RWPE2 (cell line): ENCODE results near the gene RPS6KA5.
"Not testable (repeated sequence)": the region's sequence is repeated elsewhere in the genome, so short reads cannot be mapped to it uniquely, and the experiment has no call there.

ENCODE experiments used
- ATAC-seq: fragments of 200-7000 bp; cut with Tn5 transposase; 3 replicates; pipeline ENCODE4 v1.9.1; 2021; ENCODE audit warnings: low read depth
- DNase-seq: peaks from one replicate; pipeline ENCODE4 v3.0.0-alpha.2; 2020; ENCODE audit warnings: low spot score
- H3K27ac ChIP-seq: fragments of 450-650 bp; 2 replicates; pipeline ENCODE4 v1.5.1; 2017; ENCODE audit warnings: mild to moderate bottlenecking; ENCODE audit not compliant: poor library complexity, severe bottlenecking
- H3K27me3 ChIP-seq: fragments of 250-450 bp; sonication (Bioruptor Pico); 2 replicates; pipeline ENCODE4 v1.5.1; 2021; ENCODE audit warnings: mild to moderate bottlenecking, moderate library complexity; ENCODE audit not compliant: insufficient read depth, poor library complexity, severe bottlenecking
- H3K36me3 ChIP-seq: fragments of 250-450 bp; sonication (Bioruptor Pico); 2 replicates; pipeline ENCODE4 v1.5.1; 2020; ENCODE audit warnings: low read depth, mild to moderate bottlenecking, moderate library complexity
- H3K4me1 ChIP-seq: fragments of 250-450 bp; sonication (Bioruptor Pico); 2 replicates; pipeline ENCODE4 v1.5.1; 2021; ENCODE audit warnings: mild to moderate bottlenecking, moderate library complexity; ENCODE audit not compliant: insufficient read depth, poor library complexity, severe bottlenecking
- H3K4me3 ChIP-seq: fragments of 250-450 bp; sonication (Bioruptor Pico); 2 replicates; pipeline ENCODE4 v1.5.1; 2021; ENCODE audit warnings: mild to moderate bottlenecking, moderate library complexity; ENCODE audit not compliant: severe bottlenecking
- H3K9me3 ChIP-seq: fragments of 250-450 bp; sonication (Bioruptor Pico); 2 replicates; pipeline ENCODE4 v1.5.1; 2021; ENCODE audit warnings: mild to moderate bottlenecking, moderate library complexity; ENCODE audit not compliant: severe bottlenecking
- TF ChIP-seq, protein P1 (sequence below): fragments of 450-650 bp; IDR thresholded peaks from one replicate; pipeline ENCODE4 v1.5.1; 2017; ENCODE audit warnings: mild to moderate bottlenecking, moderate library complexity; ENCODE audit not compliant: poor library complexity, severe bottlenecking

The RPS6KA5 gene

DNA sequence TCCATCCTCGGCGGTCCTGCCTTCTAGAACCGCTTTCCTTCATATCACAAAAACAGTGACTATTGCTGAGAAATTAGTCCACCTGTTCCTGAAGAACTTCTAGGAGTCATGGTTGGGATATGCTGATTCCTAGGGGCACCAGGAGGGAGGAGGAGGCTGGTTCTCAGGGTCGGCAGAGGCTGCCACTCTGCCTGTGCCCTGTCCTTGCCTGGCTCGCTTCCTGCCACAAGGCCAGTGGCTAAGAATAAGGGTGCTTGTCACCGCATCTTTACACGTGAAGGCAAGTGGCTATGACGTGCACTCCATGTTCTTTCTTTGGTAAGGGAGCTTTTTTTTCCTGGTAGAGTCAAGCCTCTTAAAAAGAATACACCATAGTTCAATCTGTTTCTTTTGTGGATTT, 34.7 kb upstream of the RPS6KA5 start:
- peaks cover 6% of the 10 kb centered on the region for H3K4me1 ChIP-seq
- no peak for DNase-seq
- no peak overlapping the region for H3K27ac ChIP-seq
- no peak overlapping the region for H3K4me3 ChIP-seq
- H3K36me3 ChIP-seq, result no peaks in the 10 kb centered on the region
- no peaks in the 10 kb centered on the region for H3K9me3 ChIP-seq
- H3K27me3 ChIP-seq, result no peaks in the 10 kb centered on the region
- no peak for ATAC-seq
- TF ChIP-seq, protein P1, sequence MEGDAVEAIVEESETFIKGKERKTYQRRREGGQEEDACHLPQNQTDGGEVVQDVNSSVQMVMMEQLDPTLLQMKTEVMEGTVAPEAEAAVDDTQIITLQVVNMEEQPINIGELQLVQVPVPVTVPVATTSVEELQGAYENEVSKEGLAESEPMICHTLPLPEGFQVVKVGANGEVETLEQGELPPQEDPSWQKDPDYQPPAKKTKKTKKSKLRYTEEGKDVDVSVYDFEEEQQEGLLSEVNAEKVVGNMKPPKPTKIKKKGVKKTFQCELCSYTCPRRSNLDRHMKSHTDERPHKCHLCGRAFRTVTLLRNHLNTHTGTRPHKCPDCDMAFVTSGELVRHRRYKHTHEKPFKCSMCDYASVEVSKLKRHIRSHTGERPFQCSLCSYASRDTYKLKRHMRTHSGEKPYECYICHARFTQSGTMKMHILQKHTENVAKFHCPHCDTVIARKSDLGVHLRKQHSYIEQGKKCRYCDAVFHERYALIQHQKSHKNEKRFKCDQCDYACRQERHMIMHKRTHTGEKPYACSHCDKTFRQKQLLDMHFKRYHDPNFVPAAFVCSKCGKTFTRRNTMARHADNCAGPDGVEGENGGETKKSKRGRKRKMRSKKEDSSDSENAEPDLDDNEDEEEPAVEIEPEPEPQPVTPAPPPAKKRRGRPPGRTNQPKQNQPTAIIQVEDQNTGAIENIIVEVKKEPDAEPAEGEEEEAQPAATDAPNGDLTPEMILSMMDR, result no peak

DNA sequence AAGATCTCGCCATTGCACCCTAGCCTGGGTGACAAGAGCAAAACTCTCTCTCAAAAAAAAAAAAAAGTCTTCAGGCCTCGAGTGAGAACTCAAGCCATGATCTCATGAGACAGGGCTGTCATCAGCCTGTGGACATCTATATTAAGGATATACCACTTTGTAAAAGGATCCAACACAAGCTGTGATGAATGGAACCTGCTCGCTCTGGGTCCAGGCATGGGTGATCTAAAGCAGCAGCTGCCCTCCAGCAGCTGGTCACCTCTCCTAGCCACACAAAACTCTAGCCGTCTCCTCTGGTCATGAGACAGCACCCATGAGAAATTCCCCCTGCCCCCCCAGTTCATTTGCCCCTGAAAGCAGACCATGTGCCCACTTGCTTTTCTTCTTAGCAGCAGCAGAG, 34.3 kb upstream of the RPS6KA5 start:
- ATAC-seq (no peak), DNase-seq (no peak)
- TF ChIP-seq, protein P1, result no peak
- no peak overlapping the region for H3K4me3 ChIP-seq
- H3K27me3 ChIP-seq, result no peaks in the 10 kb centered on the region
- no peak overlapping the region for H3K27ac ChIP-seq
- H3K9me3 ChIP-seq, result no peaks in the 10 kb centered on the region
- no peaks in the 10 kb centered on the region for H3K36me3 ChIP-seq
- peaks cover 6% of the 10 kb centered on the region for H3K4me1 ChIP-seq

DNA sequence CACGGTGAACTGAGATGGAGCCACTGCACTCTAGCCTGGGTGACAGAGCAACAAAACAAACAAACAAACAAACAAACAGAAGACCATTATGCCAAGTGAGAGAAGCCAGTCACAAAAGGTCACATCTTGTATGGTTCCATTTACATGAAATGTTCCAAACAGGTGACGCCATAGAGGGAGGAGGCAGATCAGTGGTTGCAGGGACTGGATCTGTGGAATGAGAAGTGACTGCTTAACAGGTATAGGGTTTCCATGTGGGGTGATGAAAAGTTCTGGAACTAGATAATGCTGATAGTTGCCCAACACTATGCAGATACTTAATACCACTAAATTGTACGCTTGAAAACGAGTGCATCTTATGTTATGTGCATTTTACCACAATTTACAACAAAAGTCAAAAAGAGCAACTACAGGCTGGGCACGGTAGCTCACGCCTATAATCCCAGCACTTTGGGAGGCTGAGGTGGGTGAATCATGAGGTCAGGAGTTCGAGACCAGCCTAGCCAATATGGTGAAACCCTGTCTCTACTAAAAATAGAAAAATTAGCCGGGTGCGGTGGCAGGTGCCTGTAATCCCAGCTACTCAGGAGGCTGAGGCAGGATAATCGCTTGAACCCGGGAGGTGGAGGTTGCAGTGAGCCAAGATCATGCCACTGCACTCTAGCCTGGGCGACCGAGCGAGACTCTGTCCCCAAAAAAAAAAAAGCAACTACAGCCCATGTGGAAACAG, 33.5 kb upstream of the RPS6KA5 start:
- not testable (repeated sequence) for H3K4me3 ChIP-seq, ATAC-seq, H3K27ac ChIP-seq, H3K36me3 ChIP-seq, DNase-seq, H3K4me1 ChIP-seq, H3K9me3 ChIP-seq, H3K27me3 ChIP-seq

- DNase-seq, result no peak
Measured at GRCh38 chr14:91092073-91092472, 31.6 kb upstream of the RPS6KA5 start.

GRCh38 chr14:91090743-91091142, 30.3 kb upstream of the RPS6KA5 start:
- DNase-seq (no peak), ATAC-seq (no peak)
- TF ChIP-seq, protein P1, result no peak
- no peaks in the 10 kb centered on the region for H3K36me3 ChIP-seq
- peaks cover 13% of the 10 kb centered on the region for H3K4me1 ChIP-seq
- H3K4me3 ChIP-seq, result no peak overlapping the region
- no peaks in the 10 kb centered on the region for H3K9me3 ChIP-seq
- no peak overlapping the region for H3K27ac ChIP-seq
- no peaks in the 10 kb centered on the region for H3K27me3 ChIP-seq

More at GRCh38 chr14:91092073-91092472, 31.6 kb upstream of the RPS6KA5 start:
- no peaks in the 10 kb centered on the region for H3K27me3 ChIP-seq
- H3K36me3 ChIP-seq, result no peaks in the 10 kb centered on the region
- no peak for ATAC-seq
- H3K4me3 ChIP-seq, result no peak overlapping the region
- H3K27ac ChIP-seq, result no peak overlapping the region
- TF ChIP-seq, protein P1, result no peak
- peaks cover 9% of the 10 kb centered on the region for H3K4me1 ChIP-seq
- H3K9me3 ChIP-seq, result no peaks in the 10 kb centered on the region
